ENCODE results near the gene E4F1. TPM values are rescaled to one million over a fixed set of nuclear protein-coding genes. Genes with fewer than 3 reads are reported as not detected.

Gene E4F1
- total RNA-seq, 2 donors from 2014 or later = 24.5 to 29.6 TPM

DNA sequence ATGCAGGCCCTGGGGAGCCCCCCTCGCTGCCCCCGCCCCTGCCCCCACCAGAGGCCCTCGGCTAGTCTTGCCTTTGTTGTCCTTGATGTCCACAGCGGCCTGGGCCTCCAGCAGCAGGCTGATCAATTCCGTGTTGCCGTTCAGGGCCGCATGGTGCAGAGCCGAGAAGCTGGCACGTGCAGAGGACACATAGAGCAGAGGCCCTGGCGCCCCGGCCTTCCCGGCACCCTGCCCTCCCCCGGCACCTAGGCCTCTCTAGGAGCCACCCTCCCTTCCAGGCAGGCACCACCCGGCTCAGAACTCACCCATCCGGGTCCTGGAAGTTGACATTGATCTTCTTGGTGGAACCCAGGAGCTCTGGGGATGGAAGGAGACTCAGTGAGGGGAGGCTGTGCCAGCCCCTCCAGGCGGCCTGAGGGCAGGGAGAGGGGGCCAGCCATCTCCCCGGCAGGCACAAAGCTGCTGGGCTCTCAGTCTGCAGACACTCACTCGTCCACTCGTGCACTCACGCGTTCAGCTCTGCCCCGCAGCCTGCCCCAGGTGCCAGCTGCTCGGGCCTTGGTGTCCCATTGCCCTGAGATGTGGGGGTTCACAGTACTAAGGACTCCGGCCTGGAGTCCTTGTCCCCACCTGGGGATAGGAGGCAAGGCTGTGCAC, 33.3 kb upstream of the E4F1 start:
- TF ChIP-seq, protein P1, sequence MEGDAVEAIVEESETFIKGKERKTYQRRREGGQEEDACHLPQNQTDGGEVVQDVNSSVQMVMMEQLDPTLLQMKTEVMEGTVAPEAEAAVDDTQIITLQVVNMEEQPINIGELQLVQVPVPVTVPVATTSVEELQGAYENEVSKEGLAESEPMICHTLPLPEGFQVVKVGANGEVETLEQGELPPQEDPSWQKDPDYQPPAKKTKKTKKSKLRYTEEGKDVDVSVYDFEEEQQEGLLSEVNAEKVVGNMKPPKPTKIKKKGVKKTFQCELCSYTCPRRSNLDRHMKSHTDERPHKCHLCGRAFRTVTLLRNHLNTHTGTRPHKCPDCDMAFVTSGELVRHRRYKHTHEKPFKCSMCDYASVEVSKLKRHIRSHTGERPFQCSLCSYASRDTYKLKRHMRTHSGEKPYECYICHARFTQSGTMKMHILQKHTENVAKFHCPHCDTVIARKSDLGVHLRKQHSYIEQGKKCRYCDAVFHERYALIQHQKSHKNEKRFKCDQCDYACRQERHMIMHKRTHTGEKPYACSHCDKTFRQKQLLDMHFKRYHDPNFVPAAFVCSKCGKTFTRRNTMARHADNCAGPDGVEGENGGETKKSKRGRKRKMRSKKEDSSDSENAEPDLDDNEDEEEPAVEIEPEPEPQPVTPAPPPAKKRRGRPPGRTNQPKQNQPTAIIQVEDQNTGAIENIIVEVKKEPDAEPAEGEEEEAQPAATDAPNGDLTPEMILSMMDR (conservative IDR thresholded peaks at IDR 0.05) = no peak
- H3K27me3 ChIP-seq (ENCODE audit: control insufficient read depth, insufficient read depth, low read length, poor library complexity, severe bottlenecking) = peaks cover 3% of the 10 kb centered on the region
- Mint-ChIP-seq H3K4me1 (no peaks in the 10 kb centered on the region), H3K9me3 (no peaks in the 10 kb centered on the region), H3K36me3 (ENCODE audit: low read depth) (no peaks in the 10 kb centered on the region), H3K27ac (no peak overlapping the region), H3K27me3 (ENCODE audit: insufficient read depth) (peaks cover 5% of the 10 kb centered on the region), H3K4me3 (no peak overlapping the region)
- peaks cover 2% of the 10 kb centered on the region for H3K4me1 ChIP-seq (ENCODE audit: control insufficient read depth, insufficient read depth, low read length)
- H3K27ac ChIP-seq (ENCODE audit: low read depth, low read length) = no peak overlapping the region
- DNase-seq = no peak
- H3K9me3 ChIP-seq (ENCODE audit: control insufficient read depth, low read length) = no peaks in the 10 kb centered on the region
- H3K4me3 ChIP-seq (ENCODE audit: low read length) = no peak overlapping the region
- WGBS, 2 experiments (ENCODE audit: insufficient coverage in 1 of 2, insufficient read length in 1 of 2) = 92 to 94% methylated on average over 9 to 24 of the region's 24 CpGs
- no peaks in the 10 kb centered on the region for H3K36me3 ChIP-seq (ENCODE audit: control insufficient read depth, insufficient read depth, low read length)
- no peak overlapping the region for H3K9ac ChIP-seq (ENCODE audit: extremely low read depth, low read length, poor library complexity, severe bottlenecking)

DNA sequence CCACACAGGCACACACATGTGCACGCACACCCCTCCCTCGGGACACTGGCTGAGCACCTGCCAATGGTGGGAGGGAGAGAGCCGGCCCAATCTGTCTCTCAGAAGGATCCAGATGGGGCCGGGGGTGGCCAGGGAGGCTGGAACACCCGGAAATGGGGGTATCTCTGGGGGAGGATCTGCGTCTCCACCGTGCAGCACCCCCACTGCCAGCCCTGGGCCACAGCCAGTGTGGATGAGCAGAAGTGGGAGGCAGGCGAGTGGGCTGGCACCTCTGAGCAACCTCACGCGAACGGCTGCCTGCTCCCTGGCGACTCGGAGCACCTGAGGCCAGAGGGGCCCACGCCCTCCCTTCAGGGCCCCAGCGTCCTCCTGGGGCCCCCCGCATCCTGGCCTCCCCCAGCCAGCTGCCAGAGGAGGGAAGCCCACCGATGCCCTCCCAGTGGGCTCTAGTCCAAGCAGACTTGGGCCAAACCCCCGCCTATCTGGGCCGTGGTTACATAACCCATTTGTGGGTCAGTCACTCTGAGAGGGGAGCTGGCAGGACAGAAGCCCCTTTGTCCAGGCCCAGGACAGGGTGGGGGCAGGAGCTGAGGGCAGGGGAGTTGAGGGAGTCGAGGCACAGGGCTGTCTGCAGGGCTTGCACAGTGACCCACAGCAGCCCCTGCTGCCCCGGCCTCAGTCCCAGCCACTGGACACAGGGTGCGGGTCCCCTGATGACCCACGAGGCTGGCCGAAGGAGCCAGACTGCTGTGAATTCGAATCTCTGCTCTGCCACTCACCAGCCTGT, 32.5 kb upstream of the E4F1 start:
- Mint-ChIP-seq H3K4me3 (no peak overlapping the region), H3K9me3 (no peaks in the 10 kb centered on the region), H3K27ac (no peak overlapping the region), H3K27me3 (ENCODE audit: insufficient read depth) (peaks cover 7% of the 10 kb centered on the region), H3K36me3 (ENCODE audit: low read depth) (no peaks in the 10 kb centered on the region), H3K4me1 (no peaks in the 10 kb centered on the region)
- peaks cover 6% of the 10 kb centered on the region for H3K4me1 ChIP-seq (ENCODE audit: control insufficient read depth, insufficient read depth, low read length)
- no peak overlapping the region for H3K4me3 ChIP-seq (ENCODE audit: low read length)
- no peak for DNase-seq
- H3K27ac ChIP-seq (ENCODE audit: low read depth, low read length) = no peak overlapping the region
- H3K36me3 ChIP-seq (ENCODE audit: control insufficient read depth, insufficient read depth, low read length) = no peaks in the 10 kb centered on the region
- 91 to 95% methylated on average over 15 to 25 of the region's 25 CpGs for WGBS, 2 experiments (ENCODE audit: insufficient coverage in 1 of 2, insufficient read length in 1 of 2)
- no peak overlapping the region for H3K9ac ChIP-seq (ENCODE audit: extremely low read depth, low read length, poor library complexity, severe bottlenecking)
- H3K27me3 ChIP-seq (ENCODE audit: control insufficient read depth, insufficient read depth, low read length, poor library complexity, severe bottlenecking) = peaks cover 10% of the 10 kb centered on the region
- TF ChIP-seq, protein P1 (conservative IDR thresholded peaks at IDR 0.05) = no peak
- no peaks in the 10 kb centered on the region for H3K9me3 ChIP-seq (ENCODE audit: control insufficient read depth, low read length)

DNA sequence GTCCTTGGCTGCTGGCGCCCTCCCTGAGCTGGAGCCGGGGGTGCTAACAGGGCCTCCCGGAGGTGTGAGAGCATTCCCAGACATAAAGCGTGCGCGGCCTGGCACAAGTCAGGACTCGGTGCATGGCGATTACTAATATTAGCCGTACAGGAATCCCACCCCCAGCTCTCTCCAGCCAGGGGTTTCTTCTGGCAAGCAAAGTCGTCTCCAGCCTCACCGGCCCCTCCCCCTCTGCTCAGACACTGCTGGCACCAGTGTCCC, 32.0 kb upstream of the E4F1 start:
- Histone ChIP-seq H3K4me1 (ENCODE audit: control insufficient read depth, insufficient read depth, low read length) (peaks cover 7% of the 10 kb centered on the region), H3K27me3 (ENCODE audit: control insufficient read depth, insufficient read depth, low read length, poor library complexity, severe bottlenecking) (peaks cover 11% of the 10 kb centered on the region), H3K4me3 (ENCODE audit: low read length) (no peak overlapping the region), H3K27ac (ENCODE audit: low read depth, low read length) (no peak overlapping the region), H3K9me3 (ENCODE audit: control insufficient read depth, low read length) (no peaks in the 10 kb centered on the region), H3K9ac (ENCODE audit: extremely low read depth, low read length, poor library complexity, severe bottlenecking) (no peak overlapping the region), H3K36me3 (ENCODE audit: control insufficient read depth, insufficient read depth, low read length) (no peaks in the 10 kb centered on the region)
- 92 to 95% methylated on average over 9 to 11 of the region's 11 CpGs for WGBS, 2 experiments (ENCODE audit: insufficient coverage in 1 of 2, insufficient read length in 1 of 2)
- Mint-ChIP-seq H3K36me3 (ENCODE audit: low read depth) (no peaks in the 10 kb centered on the region), H3K9me3 (no peaks in the 10 kb centered on the region), H3K4me3 (no peak overlapping the region), H3K27ac (no peak overlapping the region), H3K27me3 (ENCODE audit: insufficient read depth) (peaks cover 7% of the 10 kb centered on the region), H3K4me1 (no peaks in the 10 kb centered on the region)
- TF ChIP-seq, protein P1 (conservative IDR thresholded peaks at IDR 0.05) = no peak
- no peak for DNase-seq

Data from endodermal cell (in vitro differentiated cells).